K562 (cell line): ENCODE results near the gene PRKAG1. TPM values are rescaled to one million over a fixed set of nuclear protein-coding genes. Genes with fewer than 3 reads are reported as not detected.
A peak's percentile ranks its signal among the peaks of the same experiment; 100 is the strongest.

Experiments used
- ARID1B ChIP-seq: fragments of 450-650 bp; IDR thresholded peaks from 2 replicates; pipeline ENCODE4 v1.6.1; 2016; ENCODE audit warnings: antibody characterized with exemption, mild to moderate bottlenecking, inconsistent platforms
- CBX3 ChIP-seq, 2 experiments: IDR thresholded peaks; 1 replicate in 1 of 2; 2 replicates in 1 of 2; pipeline ENCODE4 v1.6.1; 2012; ENCODE audit warnings: inconsistent platforms in 2 of 2, low read length in 2 of 2, borderline replicate concordance in 1 of 2, control low read depth in 1 of 2
- CHAMP1 ChIP-seq: fragments of 450-650 bp; IDR thresholded peaks from 2 replicates; pipeline ENCODE4 v1.6.1; 2016; ENCODE audit warnings: mild to moderate bottlenecking
- E2F3 ChIP-seq: fragments of 250-450 bp; sonication (Bioruptor Pico); IDR thresholded peaks from 2 replicates; pipeline ENCODE4 v1.4.0; 2020; ENCODE audit warnings: mild to moderate bottlenecking
- EHMT2 ChIP-seq: fragments of 450-650 bp; IDR thresholded peaks from 2 replicates; pipeline ENCODE4 v1.6.1; 2018; ENCODE audit warnings: antibody characterized with exemption
- ELF1 ChIP-seq: fragments of 200-800 bp; sonication (Bioruptor generic); IDR thresholded peaks from 2 replicates; pipeline ENCODE4 v1.6.1; 2016; ENCODE audit warnings: missing genetic modification characterization, missing compliant biosample characterization
- HDGF ChIP-seq: fragments of 450-650 bp; IDR thresholded peaks from 2 replicates; pipeline ENCODE4 v1.6.1; 2016
- HNRNPLL ChIP-seq: fragments of 200-400 bp; formaldehyde crosslinking; IDR thresholded peaks from 2 replicates; pipeline ENCODE4 v1.6.1; 2017; ENCODE audit warnings: low read length, low read depth, mild to moderate bottlenecking; ENCODE audit not compliant: poor library complexity, severe bottlenecking
- HNRNPUL1 ChIP-seq: fragments of 200-400 bp; formaldehyde crosslinking; IDR thresholded peaks from 2 replicates; pipeline ENCODE4 v1.6.1; 2017; ENCODE audit warnings: low read length
- KLF1 ChIP-seq: fragments of 450-650 bp; IDR thresholded peaks from 2 replicates; pipeline ENCODE4 v1.6.1; 2016; ENCODE audit warnings: missing genetic modification characterization, missing compliant biosample characterization
- MAFG ChIP-seq: fragments of 450-650 bp; conservative IDR thresholded peaks from 2 replicates; pipeline ENCODE4 v1.6.1; 2016; ENCODE audit warnings: missing genetic modification characterization, missing compliant biosample characterization
- NFYB ChIP-seq: IDR thresholded peaks from 2 replicates; pipeline ENCODE4 v1.6.1; 2011; ENCODE audit warnings: mild to moderate bottlenecking, moderate library complexity; ENCODE audit not compliant: insufficient read length; ENCODE audit errors: extremely low read depth
- NR3C1 ChIP-seq: sonication (generic); formaldehyde crosslinking; IDR thresholded peaks from 2 replicates; pipeline ENCODE4 v1.8.1; 2022; ENCODE audit warnings: missing genetic modification reagents
- POLR3A ChIP-seq: IDR thresholded peaks from 2 replicates; pipeline ENCODE4 v1.6.1; 2011; ENCODE audit warnings: borderline replicate concordance, mild to moderate bottlenecking, moderate library complexity; ENCODE audit not compliant: insufficient read length, insufficient read depth; ENCODE audit errors: extremely low read depth
- SP1 ChIP-seq: sonication (generic); formaldehyde crosslinking; IDR thresholded peaks from 2 replicates; pipeline ENCODE4 v1.8.1; 2022; ENCODE audit warnings: mild to moderate bottlenecking, missing genetic modification reagents
- TAF1 ChIP-seq: IDR thresholded peaks from 2 replicates; pipeline ENCODE4 v1.6.1; 2011; ENCODE audit warnings: mild to moderate bottlenecking, low read length, moderate library complexity; ENCODE audit not compliant: insufficient read depth, control insufficient read depth, severe bottlenecking; ENCODE audit errors: extremely low read depth
- TAF7 ChIP-seq: fragments of 450-650 bp; IDR thresholded peaks from 2 replicates; pipeline ENCODE4 v1.6.1; 2016; ENCODE audit warnings: missing genetic modification characterization, missing compliant biosample characterization
- TCF7L2 ChIP-seq: fragments of 150-350 bp; IDR thresholded peaks from 2 replicates; pipeline ENCODE4 v1.6.1; 2016; ENCODE audit warnings: low read depth, mild to moderate bottlenecking, low read length, moderate library complexity
- XRCC4 ChIP-seq: IDR thresholded peaks from one replicate; pipeline ENCODE4 v1.6.1; 2011; ENCODE audit not compliant: insufficient read depth, insufficient read length; ENCODE audit errors: extremely low read depth
- ZNF175 ChIP-seq: fragments of 200-800 bp; sonication (Bioruptor generic); IDR thresholded peaks from 2 replicates; pipeline ENCODE4 v1.6.1; 2016; ENCODE audit warnings: low read depth, mild to moderate bottlenecking, missing genetic modification characterization, missing compliant biosample characterization
- ZNF184 ChIP-seq: sonication (generic); formaldehyde crosslinking; IDR thresholded peaks from 2 replicates; pipeline ENCODE4 v1.5.0; 2020; ENCODE audit warnings: missing genetic modification reagents
- ZNF551 ChIP-seq: fragments of 250-450 bp; sonication (Bioruptor Pico); IDR thresholded peaks from 2 replicates; pipeline ENCODE4 v1.5.0; 2021; ENCODE audit warnings: mild to moderate bottlenecking, moderate library complexity
- ZNF778 ChIP-seq: fragments of 450-650 bp; formaldehyde crosslinking; IDR thresholded peaks from 2 replicates; pipeline ENCODE4 v1.4.0; 2020; ENCODE audit warnings: mild to moderate bottlenecking, moderate library complexity
- polyA plus RNA-seq, 8 experiments: library from polyadenylated mRNA; depleted of rRNA in 4 of 8; stranded (reverse) in 5 of 8; unstranded in 3 of 8; fragments of >200 nt; fragmentation: Nextera tagmentation in 2 of 8; fragmentation: Illumina TruSeq in 1 of 8; extraction: Ambion mirVana in 2 of 8; extraction: Trizol in 1 of 8; gene quantifications; 2 replicates each; pipeline versions ENCODE4 v1.2.1 to v1.2.3, GENCODE V29; 2011 to 2014; ENCODE audit warnings: inconsistent platforms in 1 of 8, missing spikeins in 1 of 8
- total RNA-seq, 7 experiments: library from RNA; depleted of rRNA in 6 of 7; stranded (reverse); fragments of >200 nt in 6 of 7; fragmentation: Illumina TruSeq in 2 of 7; extraction: Trizol in 2 of 7; gene quantifications; 2 replicates each; pipeline versions ENCODE4 v1.2.1 to v1.2.3, GENCODE V29; 2011 to 2021; ENCODE audit warnings: low replicate concordance in 1 of 7
- TF ChIP-seq, protein P1 (sequence below): fragments of 450-650 bp; IDR thresholded peaks from 2 replicates; pipeline ENCODE4 v1.6.1; 2016; ENCODE audit warnings: antibody characterized with exemption
- TF ChIP-seq, protein P2 (sequence below), 2 experiments: fragments of 200-800 bp in 1 of 2; sonication (Bioruptor generic) in 1 of 2; sonication (generic) in 1 of 2; formaldehyde crosslinking in 1 of 2; IDR thresholded peaks in 1 of 2; conservative IDR thresholded peaks in 1 of 2; 2 replicates each; pipeline versions ENCODE4 v1.5.0 to v1.6.1; 2016 to 2020; ENCODE audit warnings: missing compliant biosample characterization in 1 of 2, missing genetic modification characterization in 1 of 2, missing genetic modification reagents in 1 of 2

PRKAG1 gene
- total and polyA plus RNA-seq, 9 of the 15 experiments (the other 6 are each of a cell fraction or from before 2014, with no cell fraction given) = 51.1 to 126 (median 79.1) TPM

DNA sequence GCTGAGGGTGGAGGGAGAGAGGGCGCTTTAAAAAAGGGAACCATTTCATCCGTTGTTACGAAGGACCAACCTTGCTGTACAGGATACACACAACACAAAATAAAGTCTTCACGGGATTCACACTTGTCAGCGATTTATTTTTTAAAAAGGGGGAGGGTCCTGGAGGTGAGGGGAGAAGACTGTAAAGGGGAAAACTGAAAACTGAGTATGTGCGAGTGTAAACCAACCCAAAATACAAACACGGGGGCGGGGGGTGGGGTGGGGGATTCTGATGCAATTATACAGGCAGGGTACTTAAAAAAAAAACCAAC is 499 bp upstream of the PRKAG1 start (continued):
- TF ChIP-seq POLR3A (no peak), NR3C1 (CRISPR knock-in tag) (no peak), SP1 (no peak), TAF7 (tag) (no peak), ZNF551 (CRISPR knock-in tag) (no peak), ELF1 (no peak), NFYB (no peak), ZNF175 (CRISPR knock-in tag) (peak; percentile 98), CHAMP1 (no peak), ZNF778 (CRISPR knock-in tag) (no peak), ZNF184 (CRISPR knock-in tag) (no peak), XRCC4 (no peak), HNRNPUL1 (no peak), E2F3 (CRISPR knock-in tag) (0 out of 2 replicates have a peak, but pooled peaks have one; percentile 16), EHMT2 (no peak), TCF7L2 (no peak), HDGF (no peak), HNRNPLL (no peak), MAFG (peak; percentile 51), ARID1B (no peak), TAF1 (no peak), CBX3 (IDR thresholded peaks at IDR 0.05; ENCODE audit: borderline replicate concordance in 1 of 2, low read length in 2 of 2) (no peak), KLF1 (no peak)
- TF ChIP-seq, protein P1, sequence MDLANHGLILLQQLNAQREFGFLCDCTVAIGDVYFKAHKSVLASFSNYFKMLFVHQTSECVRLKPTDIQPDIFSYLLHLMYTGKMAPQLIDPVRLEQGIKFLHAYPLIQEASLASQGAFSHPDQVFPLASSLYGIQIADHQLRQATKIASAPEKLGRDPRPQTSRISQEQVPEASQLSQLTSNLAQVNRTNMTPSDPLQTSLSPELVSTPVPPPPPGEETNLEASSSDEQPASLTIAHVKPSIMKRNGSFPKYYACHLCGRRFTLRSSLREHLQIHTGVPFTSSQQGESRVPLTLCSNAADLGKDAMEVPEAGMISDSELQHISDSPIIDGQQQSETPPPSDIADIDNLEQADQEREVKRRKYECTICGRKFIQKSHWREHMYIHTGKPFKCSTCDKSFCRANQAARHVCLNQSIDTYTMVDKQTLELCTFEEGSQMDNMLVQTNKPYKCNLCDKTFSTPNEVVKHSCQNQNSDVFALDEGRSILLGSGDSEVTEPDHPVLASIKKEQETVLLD = no peak
- TF ChIP-seq, protein P2, sequence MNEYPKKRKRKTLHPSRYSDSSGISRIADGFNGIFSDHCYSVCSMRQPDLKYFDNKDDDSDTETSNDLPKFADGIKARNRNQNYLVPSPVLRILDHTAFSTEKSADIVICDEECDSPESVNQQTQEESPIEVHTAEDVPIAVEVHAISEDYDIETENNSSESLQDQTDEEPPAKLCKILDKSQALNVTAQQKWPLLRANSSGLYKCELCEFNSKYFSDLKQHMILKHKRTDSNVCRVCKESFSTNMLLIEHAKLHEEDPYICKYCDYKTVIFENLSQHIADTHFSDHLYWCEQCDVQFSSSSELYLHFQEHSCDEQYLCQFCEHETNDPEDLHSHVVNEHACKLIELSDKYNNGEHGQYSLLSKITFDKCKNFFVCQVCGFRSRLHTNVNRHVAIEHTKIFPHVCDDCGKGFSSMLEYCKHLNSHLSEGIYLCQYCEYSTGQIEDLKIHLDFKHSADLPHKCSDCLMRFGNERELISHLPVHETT (CRISPR knock-in tag; conservative IDR thresholded peaks at IDR 0.05 in 1 of 2, IDR thresholded peaks at IDR 0.05 in 1 of 2) = peak in 1 of 2 experiments; percentile 87; a peak in 1 of 4 replicates
